Right ventricle myocardium superior (tissue), 1 donor: ENCODE data around the gene FOXP1. TPM values are rescaled to one million over a fixed set of nuclear protein-coding genes. Genes with fewer than 3 reads are reported as not detected.
A peak's percentile ranks its signal among the peaks of the same experiment; 100 is the strongest.

ENCODE experiments used
- ATAC-seq: fragments of 200-7000 bp; cut with Tn5 transposase; one replicate; pipeline ENCODE4 v1.9.1; 2020; ENCODE audit warnings: mild to moderate bottlenecking; ENCODE audit not compliant: poor library complexity
- DNase-seq: peaks from one replicate; pipeline ENCODE4 v3.0.0-alpha.2; 2020
- intact Hi-C: fragments of 100-400 bp; cut with DNase I; formaldehyde crosslinking; loops from one replicate; pipeline ENCODE4 v1.11.2; 2022
- total RNA-seq: library from RNA; stranded (reverse); fragmentation: NEBNext Ultra II Directional; extraction: Animal tissue kit (Norgen Biotek cat#: 25700); gene quantifications from one replicate; pipeline ENCODE4 v1.2.1, GENCODE V29; 2021
- donor health status: DM: no; HTN: yes; CAD: no; lungs with severe emphysema.

FOXP1 gene
- total RNA-seq, 1 donor from 2014 or later = 36.3 TPM

- intact Hi-C loops = no loop called here
- ATAC-seq (no peak), DNase-seq (no peak)
Observed at GRCh38 chr3:71010726-71011455, 572.6 kb downstream of the FOXP1 start.

- no peak for ATAC-seq
- no peak for DNase-seq
- intact Hi-C loops = loop anchor here (5.0 kb wide), 1 partner anchor 54 kb away; no protein-coding TSS in a partner anchor
Observed at GRCh38 chr3:71008350-71008935, 575.1 kb downstream of the FOXP1 start.

- ATAC-seq (peak; percentile 87), DNase-seq (no peak)
- intact Hi-C loops = loop anchor here (5.0 kb wide), 1 partner anchor 55 kb away; no protein-coding TSS in a partner anchor
Observed at GRCh38 chr3:71006810-71007785, 576.4 kb downstream of the FOXP1 start.

DNA sequence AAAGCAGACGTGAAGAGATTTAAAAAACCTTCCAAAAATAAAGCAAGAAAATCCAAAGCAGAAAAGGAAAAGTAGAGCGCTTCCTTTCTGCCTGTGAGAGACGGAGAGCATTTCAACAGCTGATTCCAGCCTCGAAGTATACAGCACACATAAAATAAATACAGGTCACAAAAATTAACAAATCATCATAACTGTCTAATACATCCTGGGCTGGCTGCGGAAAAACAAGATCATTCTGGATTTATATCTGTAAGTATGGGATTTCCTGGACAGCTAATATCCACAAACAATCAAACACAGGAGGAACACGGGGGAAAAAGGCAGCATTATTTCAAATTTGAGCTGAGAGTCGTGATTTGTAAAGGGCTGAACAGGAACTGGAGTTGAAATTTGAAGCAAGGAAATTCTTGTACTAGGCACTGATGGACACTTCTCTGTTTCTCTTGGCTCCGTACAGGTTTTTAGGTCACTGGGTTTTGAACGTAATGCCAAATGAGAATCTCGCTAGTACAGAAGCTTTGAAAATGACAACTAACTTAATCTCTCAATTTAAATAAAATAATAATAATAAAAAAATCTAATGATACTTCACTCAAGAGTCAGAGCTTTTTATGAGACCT is 577.7 kb downstream of the FOXP1 start:
- DNase-seq = no peak
- intact Hi-C loops = loop anchor here (5.0 kb wide), 1 partner anchor 56 kb away; no protein-coding TSS in a partner anchor
- peak; percentile 40 for ATAC-seq

DNA sequence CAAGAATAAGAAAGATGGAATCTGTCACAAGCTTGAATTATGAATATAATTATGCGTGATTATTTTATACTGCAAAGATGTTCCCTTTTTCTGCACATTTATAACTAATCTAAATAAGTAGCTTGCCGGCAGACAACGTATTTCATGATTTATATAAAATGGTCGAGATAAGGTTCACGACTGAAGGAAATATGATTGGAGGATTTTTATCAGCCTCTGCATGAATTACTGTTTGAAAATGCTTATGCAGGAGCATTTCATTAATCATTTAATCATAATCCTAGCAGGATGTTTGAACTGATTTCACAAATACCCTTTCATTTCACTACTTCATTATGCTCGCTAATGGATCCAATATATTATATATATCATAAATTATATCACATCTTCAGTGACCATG is 580.0 kb downstream of the FOXP1 start:
- intact Hi-C loops = no loop called here
- no peak for DNase-seq
- no peak for ATAC-seq

- no peak for DNase-seq
- ATAC-seq = no peak
- intact Hi-C loops = no loop called here
Observed at GRCh38 chr3:71002298-71002697, 581.2 kb downstream of the FOXP1 start.

GRCh38 chr3:71001303-71001830 is 582.2 kb downstream of the FOXP1 start:
- intact Hi-C loops = no loop called here
- DNase-seq (no peak), ATAC-seq (no peak)

- intact Hi-C loops = no loop called here
- ATAC-seq = no peak
- no peak for DNase-seq
Observed at GRCh38 chr3:71000483-71000882, 583.0 kb downstream of the FOXP1 start.

- ATAC-seq = peak; percentile 49
- intact Hi-C loops = no loop called here
- DNase-seq = no peak
Observed at GRCh38 chr3:70999730-71000129, 583.8 kb downstream of the FOXP1 start.

- no peak for ATAC-seq
- intact Hi-C loops = no loop called here
- no peak for DNase-seq
Observed at GRCh38 chr3:70996082-70996481, 587.4 kb downstream of the FOXP1 start.

DNA sequence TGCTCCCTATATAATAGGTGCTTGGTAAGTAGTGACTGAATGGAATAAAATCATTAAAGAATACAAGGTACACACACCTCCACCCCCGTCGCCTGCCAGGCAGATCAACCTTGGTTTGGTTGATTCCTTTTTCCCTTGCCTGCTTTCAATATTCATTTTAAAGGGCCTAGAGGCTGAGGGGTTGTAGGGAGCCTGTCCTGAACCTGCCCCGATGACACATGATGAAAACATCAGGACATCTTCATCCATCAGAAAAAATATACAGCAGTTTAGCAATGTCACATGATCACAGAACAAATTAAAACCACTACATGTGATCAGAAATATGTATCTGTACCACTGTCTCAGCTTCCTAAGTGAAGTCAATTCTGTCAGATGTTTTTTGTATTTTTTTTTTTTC is 588.9 kb downstream of the FOXP1 start:
- DNase-seq = no peak
- no peak for ATAC-seq
- intact Hi-C loops = no loop called here

DNA sequence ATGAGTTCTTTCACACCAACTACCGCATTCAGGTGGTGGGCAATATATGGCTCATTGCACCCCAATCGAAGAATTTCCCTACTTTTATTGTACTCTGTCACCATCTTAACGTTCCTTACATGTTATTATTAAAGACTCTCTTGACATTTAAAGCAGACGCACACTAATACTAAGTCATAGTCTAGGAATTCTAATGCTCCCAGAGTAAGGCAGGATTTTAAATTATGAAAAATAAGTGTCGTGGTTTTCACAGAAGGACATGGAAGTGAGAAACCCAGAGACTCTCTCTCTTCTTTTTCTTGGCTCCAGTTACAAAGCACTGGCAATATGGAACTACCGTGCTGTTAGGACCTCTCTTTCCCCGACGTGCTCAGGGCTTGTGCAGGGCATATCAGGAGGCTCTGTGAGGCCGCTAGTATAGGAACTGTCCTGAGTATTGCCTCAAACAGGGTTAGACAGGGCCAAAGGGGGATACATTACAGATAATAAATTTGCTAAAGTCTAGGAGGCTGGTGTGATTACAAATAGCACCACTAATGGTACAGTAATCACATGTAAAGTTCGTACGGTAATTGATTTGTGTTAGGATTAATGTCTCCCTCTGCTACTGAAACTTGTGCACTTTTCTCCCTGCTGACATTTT is 590.8 kb downstream of the FOXP1 start:
- DNase-seq (no peak), ATAC-seq (no peak)
- intact Hi-C loops = no loop called here

GRCh38 chr3:70992131-70992530 is 591.4 kb downstream of the FOXP1 start:
- no peak for ATAC-seq
- intact Hi-C loops = no loop called here
- DNase-seq = no peak

DNA sequence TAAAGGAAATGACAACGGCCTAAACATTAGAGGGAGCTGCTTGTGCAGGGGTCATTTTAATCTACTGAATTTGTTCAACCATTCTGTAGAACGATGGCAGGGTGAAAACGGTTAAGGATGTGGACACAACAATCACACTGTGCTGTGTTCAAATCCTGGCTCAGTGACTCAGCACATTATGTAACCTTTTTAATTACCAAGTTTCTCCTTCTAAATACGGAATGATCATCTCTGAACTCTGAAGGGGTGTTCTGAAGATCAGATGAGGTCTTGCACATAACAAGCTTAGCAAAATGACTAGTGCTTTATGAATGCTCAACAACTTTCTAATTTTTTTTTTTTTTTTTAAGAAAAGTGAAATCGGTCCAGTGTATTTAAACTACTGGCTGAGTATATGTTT is 592.8 kb downstream of the FOXP1 start:
- ATAC-seq (no peak), DNase-seq (no peak)
- intact Hi-C loops = no loop called here

- DNase-seq = no peak
- ATAC-seq = no peak
- intact Hi-C loops = no loop called here
Observed at GRCh38 chr3:70990185-70990584, 593.3 kb downstream of the FOXP1 start.

DNA sequence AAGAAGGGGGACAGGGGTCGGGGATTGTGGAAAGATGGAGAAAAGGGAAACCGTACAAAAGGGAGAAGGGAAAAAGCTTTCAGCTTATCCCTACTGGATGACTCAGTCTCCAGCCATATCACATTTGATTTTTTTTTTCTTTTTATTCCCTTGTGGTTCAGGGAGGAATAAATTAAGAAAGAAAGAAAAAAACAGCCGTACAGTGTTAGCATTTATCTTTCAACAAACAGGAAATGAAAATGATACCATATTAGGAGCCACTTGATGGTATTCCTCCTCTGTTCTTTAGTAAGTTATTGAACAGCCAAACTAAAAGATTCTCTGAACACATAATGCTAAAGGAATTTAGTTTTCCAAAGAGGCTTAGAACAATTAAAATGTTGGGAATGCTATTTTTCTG is 594.4 kb downstream of the FOXP1 start:
- intact Hi-C loops = no loop called here
- ATAC-seq (peak; percentile 58), DNase-seq (no peak)

GRCh38 chr3:70988111-70988510 is 595.4 kb downstream of the FOXP1 start:
- intact Hi-C loops = no loop called here
- no peak for DNase-seq
- no peak for ATAC-seq

GRCh38 chr3:70985572-70985971 is 598.0 kb downstream of the FOXP1 start:
- ATAC-seq (no peak), DNase-seq (no peak)
- intact Hi-C loops = no loop called here
